HepG2 (cell line): ENCODE results near the gene CNTRL. TPM values are rescaled to one million over a fixed set of nuclear protein-coding genes. Genes with fewer than 3 reads are reported as not detected.
A peak's percentile ranks its signal among the peaks of the same experiment; 100 is the strongest.

Experiments
- AHR ChIP-seq: IDR thresholded peaks from 2 replicates; pipeline ENCODE4 v1.6.1; 2018; ENCODE audit warnings: missing genetic modification reagents, missing compliant biosample characterization
- CCDC6 ChIP-seq: sonication (generic); formaldehyde crosslinking; IDR thresholded peaks from 2 replicates; pipeline ENCODE4 v1.8.1; 2022; ENCODE audit warnings: mild to moderate bottlenecking, missing genetic modification reagents, moderate library complexity
- DMTF1 ChIP-seq: sonication (generic); formaldehyde crosslinking; IDR thresholded peaks from 2 replicates; pipeline ENCODE4 v1.4.0; 2020; ENCODE audit warnings: mild to moderate bottlenecking, missing genetic modification reagents
- HCFC1 ChIP-seq: fragments of 150-350 bp; IDR thresholded peaks from 2 replicates; pipeline ENCODE4 v1.6.1; 2014; ENCODE audit warnings: low read depth, low read length
- HMG20A ChIP-seq: IDR thresholded peaks from 2 replicates; pipeline ENCODE4 v1.6.1; 2016; ENCODE audit warnings: borderline replicate concordance
- MTA1 ChIP-seq: sonication (generic); formaldehyde crosslinking; IDR thresholded peaks from 2 replicates; pipeline ENCODE4 v1.4.0; 2020; ENCODE audit warnings: missing genetic modification reagents, mild to moderate bottlenecking, borderline replicate concordance
- NFAT5 ChIP-seq: sonication (generic); formaldehyde crosslinking; IDR thresholded peaks from 2 replicates; pipeline ENCODE4 v1.4.0; 2020; ENCODE audit warnings: missing genetic modification reagents
- NR2F6 ChIP-seq, 2 experiments: IDR thresholded peaks; 2 replicates each; pipeline ENCODE4 v1.6.1; 2016; ENCODE audit warnings: antibody characterized with exemption in 1 of 2, mild to moderate bottlenecking in 1 of 2
- REPIN1 ChIP-seq: sonication (generic); formaldehyde crosslinking; IDR thresholded peaks from 2 replicates; pipeline ENCODE4 v1.8.0; 2022; ENCODE audit warnings: missing genetic modification reagents, low read depth, mild to moderate bottlenecking, borderline replicate concordance
- SIX1 ChIP-seq: sonication (generic); formaldehyde crosslinking; IDR thresholded peaks from 2 replicates; pipeline ENCODE4 v1.4.0; 2020; ENCODE audit warnings: missing genetic modification reagents, borderline replicate concordance
- SNRNP70 ChIP-seq: fragments of 200-400 bp; formaldehyde crosslinking; IDR thresholded peaks from 2 replicates; pipeline ENCODE4 v1.6.1; 2017; ENCODE audit warnings: mild to moderate bottlenecking, low read depth, low read length, moderate library complexity
- ZBTB44 ChIP-seq: sonication (generic); formaldehyde crosslinking; IDR thresholded peaks from 2 replicates; pipeline ENCODE4 v1.4.0; 2020; ENCODE audit warnings: missing genetic modification reagents
- ZNF256 ChIP-seq: sonication (generic); formaldehyde crosslinking; conservative IDR thresholded peaks from 2 replicates; pipeline ENCODE4 v1.4.0; 2020; ENCODE audit warnings: missing genetic modification reagents
- ZNF337 ChIP-seq: sonication (generic); formaldehyde crosslinking; IDR thresholded peaks from 2 replicates; pipeline ENCODE4 v1.5.1; 2020; ENCODE audit warnings: missing genetic modification reagents, low read depth, mild to moderate bottlenecking, borderline replicate concordance
- ZNF432 ChIP-seq: sonication (generic); formaldehyde crosslinking; IDR thresholded peaks from 2 replicates; pipeline ENCODE4 v1.5.0; 2020; ENCODE audit warnings: missing genetic modification reagents, mild to moderate bottlenecking, borderline replicate concordance
- ZNF441 ChIP-seq: sonication (generic); formaldehyde crosslinking; IDR thresholded peaks from 2 replicates; pipeline ENCODE4 v1.7.0; 2021; ENCODE audit warnings: missing genetic modification reagents, borderline replicate concordance
- ZNF724P ChIP-seq: sonication (generic); formaldehyde crosslinking; IDR thresholded peaks from 2 replicates; pipeline ENCODE4 v1.8.0; 2022; ENCODE audit warnings: missing genetic modification reagents, borderline replicate concordance
- ZNF850 ChIP-seq: sonication (generic); formaldehyde crosslinking; conservative IDR thresholded peaks from 2 replicates; pipeline ENCODE4 v1.9.0; 2021; ENCODE audit warnings: mild to moderate bottlenecking, missing genetic modification reagents
- ZSCAN21 ChIP-seq: sonication (generic); formaldehyde crosslinking; IDR thresholded peaks from 2 replicates; pipeline ENCODE4 v1.8.0; 2022; ENCODE audit warnings: mild to moderate bottlenecking, missing genetic modification reagents, moderate library complexity, borderline replicate concordance
- ZSCAN22 ChIP-seq: sonication (generic); formaldehyde crosslinking; IDR thresholded peaks from 2 replicates; pipeline ENCODE4 v1.4.0; 2020; ENCODE audit warnings: mild to moderate bottlenecking, missing genetic modification reagents
- polyA plus RNA-seq, 8 experiments: library from polyadenylated mRNA; depleted of rRNA in 3 of 8; stranded (reverse) in 7 of 8; unstranded in 1 of 8; fragments of >200 nt; fragmentation: Illumina TruSeq in 4 of 8; extraction: Trizol in 4 of 8; gene quantifications; 2 replicates each; pipeline versions ENCODE4 v1.2.1 to v1.2.3, GENCODE V29; 2011 to 2016; ENCODE audit warnings: low read depth in 4 of 8, missing spikeins in 1 of 8, mixed read lengths in 1 of 8; ENCODE audit not compliant: insufficient read depth in 1 of 8
- total RNA-seq, 5 experiments: library from RNA; depleted of rRNA; stranded (reverse); fragments of >200 nt; fragmentation: Illumina TruSeq; extraction: Trizol; gene quantifications; 2 replicates each; pipeline ENCODE4 v1.2.3, GENCODE V29; 2016; ENCODE audit warnings: low read depth in 1 of 5

The CNTRL gene
- total and polyA plus RNA-seq, 2 of the 13 experiments (the other 11 are each of a cell fraction or from before 2014, with no cell fraction given), result 7.5 to 11.8 TPM

- TF ChIP-seq SIX1 (CRISPR knock-in tag) (no peak; the same call in 1 of the 2 replicates), HMG20A (CRISPR knock-in tag) (peak; percentile 72; the same call in 1 of the 2 replicates), ZNF850 (CRISPR knock-in tag) (0 out of 2 replicates have a peak, but pooled peaks have one; percentile 67), CCDC6 (CRISPR knock-in tag) (no peak; the same call in 1 of the 2 replicates), ZBTB44 (CRISPR knock-in tag) (no peak), ZNF724P (no peak), DMTF1 (no peak), SNRNP70 (no peak), ZNF432 (CRISPR knock-in tag) (no peak), ZNF441 (CRISPR knock-in tag) (no peak; the same call in 1 of the 2 replicates), MTA1 (CRISPR knock-in tag) (peak; percentile 99; the same call in 1 of the 2 replicates), HCFC1 (no peak; the same call in 1 of the 2 replicates), ZSCAN22 (CRISPR knock-in tag) (no peak), NR2F6 (IDR thresholded peaks at IDR 0.05) (no peak), NR2F6 (CRISPR knock-in tag; IDR thresholded peaks at IDR 0.05) (peak; percentile 59), NFAT5 (CRISPR knock-in tag) (no peak), ZNF337 (CRISPR knock-in tag) (no peak; the same call in 1 of the 2 replicates), REPIN1 (no peak), ZNF256 (no peak), ZSCAN21 (CRISPR knock-in tag) (peak; percentile 59; the same call in 1 of the 2 replicates), AHR (CRISPR knock-in tag) (0 out of 2 replicates have a peak, but pooled peaks have one; percentile 25)
Measured at GRCh38 chr9:121201738-121202533, 127.2 kb downstream of the CNTRL start, which contains the start of gene RAB14 (continued).
